Stimulated activated CD4-positive, alpha-beta T cell treated with anti-CD3 and anti-CD28 coated beads, Interleukin-1b, Interleukin-23, amount 100 ng/mL, for 1 hour (primary cell): ENCODE measurements around the gene ARHGDIG.
"Not testable (repeated sequence)": the region's sequence is repeated elsewhere in the genome, so short reads cannot be mapped to it uniquely, and the experiment has no call there.

Experiments used
- DNase-seq, 2 donors: peaks; one replicate each; pipeline ENCODE4 v3.0.0-alpha.2; 2020; ENCODE audit warnings: low read depth in 2 of 2

Gene ARHGDIG

GRCh38 chr16:280552-280951 is at the start of gene ARHGDIG:
ARHGDIG (plus strand) TSS chr16:280591; CDS start chr16:280681, 90 bp downstream.
- DNase-seq, result no peak

GRCh38 chr16:230949-231348 is 49.4 kb upstream of the ARHGDIG start:
- no peak for DNase-seq

GRCh38 chr16:234468-235305 is 45.7 kb upstream of the ARHGDIG start, which contains the start of gene FAM234A:
FAM234A (plus strand) TSS chr16:234821; CDS start chr16:254414, 19,593 bp downstream.
- peak; percentile 91 to 92 for DNase-seq

GRCh38 chr16:239948-240277 is 40.5 kb upstream of the ARHGDIG start:
- DNase-seq, result no peak

- no peak for DNase-seq
These were observed 39.8 kb upstream of the ARHGDIG start for GRCh38 chr16:240559-240958.

- no peak for DNase-seq
These were observed 38.1 kb upstream of the ARHGDIG start for GRCh38 chr16:242281-242680.

GRCh38 chr16:243348-243747 is 37.0 kb upstream of the ARHGDIG start:
- DNase-seq, result no peak

- DNase-seq, result no peak
These were observed 35.3 kb upstream of the ARHGDIG start for GRCh38 chr16:245105-245504.

- DNase-seq, result no peak
These were observed 33.4 kb upstream of the ARHGDIG start for GRCh38 chr16:247027-247426.

- DNase-seq, result no peak
These were observed 31.0 kb upstream of the ARHGDIG start for GRCh38 chr16:249431-249830.

- DNase-seq, result no peak
These were observed 27.7 kb upstream of the ARHGDIG start for GRCh38 chr16:252366-253337.

- DNase-seq, result no peak
These were observed 26.6 kb upstream of the ARHGDIG start for GRCh38 chr16:253833-254232.

- DNase-seq, result no peak
These were observed 25.9 kb upstream of the ARHGDIG start for GRCh38 chr16:254461-254860.

- DNase-seq, result no peak
These were observed 25.2 kb upstream of the ARHGDIG start for GRCh38 chr16:255183-255582.

- DNase-seq, result not testable (repeated sequence)
These were observed 22.3 kb upstream of the ARHGDIG start for GRCh38 chr16:258091-258490.

GRCh38 chr16:259226-259625 is 21.2 kb upstream of the ARHGDIG start:
- DNase-seq, result no peak

GRCh38 chr16:259814-260253 is 20.6 kb upstream of the ARHGDIG start:
- no peak for DNase-seq

- no peak for DNase-seq
These were observed 20.1 kb upstream of the ARHGDIG start for GRCh38 chr16:260326-260725.

- DNase-seq, result no peak
These were observed 19.2 kb upstream of the ARHGDIG start for GRCh38 chr16:261031-261691.

GRCh38 chr16:262121-262745 is 18.2 kb upstream of the ARHGDIG start:
- DNase-seq, result no peak

GRCh38 chr16:263182-263774 is 17.1 kb upstream of the ARHGDIG start:
- DNase-seq, result no peak
